ENCODE data around the gene TMC3. TPM values are rescaled to one million over a fixed set of nuclear protein-coding genes. Genes with fewer than 3 reads are reported as not detected.
A peak's percentile ranks its signal among the peaks of the same experiment; 100 is the strongest.

The TMC3 gene
- total RNA-seq, 1 experiment from 2014 or later = not detected

- in situ Hi-C loops (cut with HindIII; ENCODE audit: low sequenced_read_pairs) = no loop called here
- DNase-seq (ENCODE audit: low spot score) = no peak
These were observed 84.1 kb downstream of the TMC3 start for GRCh38 chr15:81289910-81290309.

DNA sequence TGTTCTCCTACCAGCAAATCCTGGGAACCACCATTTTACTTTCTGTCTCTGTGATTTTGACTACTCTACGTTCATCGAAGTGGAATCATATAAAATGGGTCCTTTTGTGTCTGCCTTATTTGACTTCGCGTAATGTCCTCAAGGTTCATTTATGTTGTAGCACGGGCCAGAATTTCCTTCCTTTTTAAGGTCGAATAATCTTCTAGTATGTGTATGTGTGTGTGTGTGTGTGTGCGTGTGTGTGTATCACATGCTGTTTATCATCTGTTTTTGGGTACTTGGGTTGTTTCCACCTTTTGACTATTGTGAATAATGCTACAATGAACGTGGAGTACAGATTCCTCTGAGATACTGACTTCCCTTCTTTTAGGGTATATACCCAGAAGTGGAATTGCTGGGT lies 85.4 kb downstream of the TMC3 start:
- in situ Hi-C loops (cut with HindIII; ENCODE audit: low sequenced_read_pairs) = no loop called here
- no peak for DNase-seq (ENCODE audit: low spot score)

GRCh38 chr15:81288040-81288439 lies 86.0 kb downstream of the TMC3 start:
- peak; percentile 65 for DNase-seq (ENCODE audit: low spot score)
- in situ Hi-C loops (cut with HindIII; ENCODE audit: low sequenced_read_pairs) = no loop called here

GRCh38 chr15:81286621-81287121 lies 87.3 kb downstream of the TMC3 start:
- in situ Hi-C loops (cut with HindIII; ENCODE audit: low sequenced_read_pairs) = no loop called here
- no peak for DNase-seq (ENCODE audit: low spot score)

- DNase-seq (ENCODE audit: low spot score) = no peak
- in situ Hi-C loops (cut with HindIII; ENCODE audit: low sequenced_read_pairs) = no loop called here
These were observed 88.6 kb downstream of the TMC3 start for GRCh38 chr15:81285461-81285860.

- no peak for DNase-seq (ENCODE audit: low spot score)
- in situ Hi-C loops (cut with HindIII; ENCODE audit: low sequenced_read_pairs) = no loop called here
These were observed 89.6 kb downstream of the TMC3 start for GRCh38 chr15:81284256-81285031.

- in situ Hi-C loops (cut with HindIII; ENCODE audit: low sequenced_read_pairs) = no loop called here
- DNase-seq (ENCODE audit: low spot score) = no peak
These were observed 91.1 kb downstream of the TMC3 start for GRCh38 chr15:81282911-81283310.

DNA sequence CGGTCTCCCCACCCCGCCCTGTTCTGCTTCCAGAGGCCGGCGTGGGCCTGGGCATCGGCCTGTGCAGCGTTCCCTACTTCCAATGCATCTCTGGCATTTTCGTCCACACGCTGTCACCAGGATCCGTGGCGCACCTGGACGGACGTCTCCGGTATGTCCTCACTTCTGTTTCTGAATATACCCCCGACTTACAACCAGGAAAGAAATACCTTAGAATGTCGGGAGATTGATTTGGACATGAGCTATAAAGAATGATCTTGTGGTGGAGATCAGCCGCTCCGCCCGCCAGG lies 91.5 kb downstream of the TMC3 start:
- no peak for DNase-seq (ENCODE audit: low spot score)
- in situ Hi-C loops (cut with HindIII; ENCODE audit: low sequenced_read_pairs) = no loop called here

DNA sequence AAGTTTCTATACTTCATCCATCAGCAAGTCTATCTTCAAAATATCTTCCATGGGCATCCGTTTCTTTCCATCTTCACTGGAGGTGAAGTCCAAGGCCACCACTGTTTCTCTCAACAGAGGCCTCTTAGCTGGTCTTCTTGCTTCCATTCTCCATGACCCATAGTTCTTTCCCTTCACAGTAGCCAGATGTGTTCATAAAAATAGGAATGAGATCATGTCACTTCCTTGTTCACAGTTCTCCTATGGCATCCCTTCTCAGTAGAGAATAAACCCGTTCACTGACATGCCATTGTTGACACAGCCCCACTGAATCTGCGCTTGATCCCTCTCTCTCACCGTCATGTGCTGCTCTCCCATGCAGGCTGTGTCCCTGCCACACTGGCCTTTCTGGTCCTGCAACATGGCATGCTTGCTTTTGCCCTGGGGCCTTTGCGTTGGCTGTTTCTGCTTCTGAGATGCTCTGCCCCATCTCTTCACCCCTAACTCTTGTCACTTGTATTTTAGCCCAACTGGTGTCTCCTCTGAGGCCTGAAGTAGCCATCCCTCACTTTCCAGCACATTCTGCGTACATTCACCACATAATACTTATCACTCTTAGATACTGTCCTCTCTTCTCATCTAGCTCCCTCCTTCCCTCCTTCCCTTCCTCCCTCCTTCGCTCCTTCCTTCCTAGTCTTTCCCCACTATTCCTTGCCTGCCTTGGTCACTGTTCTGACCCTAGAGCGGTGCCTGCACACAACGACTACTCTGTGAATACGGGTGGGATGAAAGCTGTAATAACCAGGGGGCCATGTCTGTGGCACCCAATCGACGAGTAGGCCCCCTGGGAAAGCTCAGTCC lies 92.0 kb downstream of the TMC3 start:
- in situ Hi-C loops (cut with HindIII; ENCODE audit: low sequenced_read_pairs) = no loop called here
- no peak for DNase-seq (ENCODE audit: low spot score)

- DNase-seq (ENCODE audit: low spot score) = no peak
- in situ Hi-C loops (cut with HindIII; ENCODE audit: low sequenced_read_pairs) = no loop called here
These were observed 92.6 kb downstream of the TMC3 start for GRCh38 chr15:81281456-81281735.

Other genes starting within 250 kb of the TMC3 start
- gene CFAP161, start 239.9 kb downstream of the TMC3 start, total RNA-seq (2014; rRNA removed; shearing (Covaris generic)) = not detected in 2 replicates
- gene IL16, start 177.3 kb downstream of the TMC3 start, total RNA-seq (2014; rRNA removed; shearing (Covaris generic)) = 0.12 TPM in 1 of 2 replicates, not detected in the other
- gene STARD5, start 50.1 kb downstream of the TMC3 start, total RNA-seq (2014; rRNA removed; shearing (Covaris generic)) = not detected in 2 replicates

All from G401 (cell line).